ENCODE results near the gene HDLBP.

HDLBP gene

GRCh38 chr2:241232736-241233575 is 82.5 kb downstream of the HDLBP start:
- no peaks in the 10 kb centered on the region for H3K4me1 ChIP-seq (ENCODE audit: control insufficient read depth, insufficient read depth, low read length)
- no peak overlapping the region for H3K27ac ChIP-seq (ENCODE audit: low read depth, low read length)
- peaks cover 85% of the 10 kb centered on the region for H3K36me3 ChIP-seq (ENCODE audit: control insufficient read depth, insufficient read depth, low read length)
- H3K9ac ChIP-seq (ENCODE audit: low read length): no peak overlapping the region
- no peak overlapping the region for H3K4me3 ChIP-seq (ENCODE audit: low read length)
- H3K27me3 ChIP-seq (ENCODE audit: control insufficient read depth, insufficient read depth, low read length): no peaks in the 10 kb centered on the region

GRCh38 chr2:241230435-241230834 is 85.0 kb downstream of the HDLBP start:
- H3K27ac ChIP-seq (ENCODE audit: low read depth, low read length): no peak overlapping the region
- H3K4me1 ChIP-seq (ENCODE audit: control insufficient read depth, insufficient read depth, low read length): no peaks in the 10 kb centered on the region
- H3K4me3 ChIP-seq (ENCODE audit: low read length): no peak overlapping the region
- H3K27me3 ChIP-seq (ENCODE audit: control insufficient read depth, insufficient read depth, low read length): no peaks in the 10 kb centered on the region
- H3K36me3 ChIP-seq (ENCODE audit: control insufficient read depth, insufficient read depth, low read length): peaks cover 65% of the 10 kb centered on the region
- H3K9ac ChIP-seq (ENCODE audit: low read length): no peak overlapping the region

- H3K4me1 ChIP-seq (ENCODE audit: control insufficient read depth, insufficient read depth, low read length): no peaks in the 10 kb centered on the region
- H3K9ac ChIP-seq (ENCODE audit: low read length): no peak overlapping the region
- H3K4me3 ChIP-seq (ENCODE audit: low read length): no peak overlapping the region
- no peak overlapping the region for H3K27ac ChIP-seq (ENCODE audit: low read depth, low read length)
- peaks cover 59% of the 10 kb centered on the region for H3K36me3 ChIP-seq (ENCODE audit: control insufficient read depth, insufficient read depth, low read length)
- H3K27me3 ChIP-seq (ENCODE audit: control insufficient read depth, insufficient read depth, low read length): no peaks in the 10 kb centered on the region
Observed at GRCh38 chr2:241229563-241230401, 85.7 kb downstream of the HDLBP start.

GRCh38 chr2:241228860-241229516 is 86.5 kb downstream of the HDLBP start:
- no peak overlapping the region for H3K27ac ChIP-seq (ENCODE audit: low read depth, low read length)
- H3K27me3 ChIP-seq (ENCODE audit: control insufficient read depth, insufficient read depth, low read length): no peaks in the 10 kb centered on the region
- H3K4me3 ChIP-seq (ENCODE audit: low read length): no peak overlapping the region
- H3K4me1 ChIP-seq (ENCODE audit: control insufficient read depth, insufficient read depth, low read length): no peaks in the 10 kb centered on the region
- no peak overlapping the region for H3K9ac ChIP-seq (ENCODE audit: low read length)
- peaks cover 51% of the 10 kb centered on the region for H3K36me3 ChIP-seq (ENCODE audit: control insufficient read depth, insufficient read depth, low read length)

- Histone ChIP-seq H3K27ac (ENCODE audit: low read depth, low read length) (no peak overlapping the region), H3K36me3 (ENCODE audit: control insufficient read depth, insufficient read depth, low read length) (peaks cover 44% of the 10 kb centered on the region), H3K4me3 (ENCODE audit: low read length) (no peak overlapping the region)
Observed at GRCh38 chr2:241228081-241228859, 87.2 kb downstream of the HDLBP start.

GRCh38 chr2:241227594-241227993 is 87.9 kb downstream of the HDLBP start:
- Histone ChIP-seq H3K36me3 (ENCODE audit: control insufficient read depth, insufficient read depth, low read length) (peaks cover 38% of the 10 kb centered on the region), H3K27ac (ENCODE audit: low read depth, low read length) (no peak overlapping the region), H3K4me3 (ENCODE audit: low read length) (no peak overlapping the region), H3K4me1 (ENCODE audit: control insufficient read depth, insufficient read depth, low read length) (no peaks in the 10 kb centered on the region), H3K9ac (ENCODE audit: low read length) (no peak overlapping the region), H3K27me3 (ENCODE audit: control insufficient read depth, insufficient read depth, low read length) (no peaks in the 10 kb centered on the region)

More at GRCh38 chr2:241228081-241228859, 87.2 kb downstream of the HDLBP start:
- no peaks in the 10 kb centered on the region for H3K27me3 ChIP-seq (ENCODE audit: control insufficient read depth, insufficient read depth, low read length)
- no peaks in the 10 kb centered on the region for H3K4me1 ChIP-seq (ENCODE audit: control insufficient read depth, insufficient read depth, low read length)
- H3K9ac ChIP-seq (ENCODE audit: low read length): no peak overlapping the region

GRCh38 chr2:241226723-241227572 is 88.5 kb downstream of the HDLBP start:
- no peak overlapping the region for H3K9ac ChIP-seq (ENCODE audit: low read length)
- no peaks in the 10 kb centered on the region for H3K4me1 ChIP-seq (ENCODE audit: control insufficient read depth, insufficient read depth, low read length)
- no peak overlapping the region for H3K4me3 ChIP-seq (ENCODE audit: low read length)
- no peak overlapping the region for H3K27ac ChIP-seq (ENCODE audit: low read depth, low read length)
- peaks cover 37% of the 10 kb centered on the region for H3K36me3 ChIP-seq (ENCODE audit: control insufficient read depth, insufficient read depth, low read length)
- H3K27me3 ChIP-seq (ENCODE audit: control insufficient read depth, insufficient read depth, low read length): no peaks in the 10 kb centered on the region

GRCh38 chr2:241225983-241226382 is 89.5 kb downstream of the HDLBP start:
- H3K9ac ChIP-seq (ENCODE audit: low read length): no peak overlapping the region
- no peak overlapping the region for H3K4me3 ChIP-seq (ENCODE audit: low read length)
- peaks cover 30% of the 10 kb centered on the region for H3K36me3 ChIP-seq (ENCODE audit: control insufficient read depth, insufficient read depth, low read length)
- H3K27me3 ChIP-seq (ENCODE audit: control insufficient read depth, insufficient read depth, low read length): no peaks in the 10 kb centered on the region
- H3K4me1 ChIP-seq (ENCODE audit: control insufficient read depth, insufficient read depth, low read length): no peaks in the 10 kb centered on the region
- H3K27ac ChIP-seq (ENCODE audit: low read depth, low read length): no peak overlapping the region

GRCh38 chr2:241225545-241225944 is 89.9 kb downstream of the HDLBP start:
- no peaks in the 10 kb centered on the region for H3K4me1 ChIP-seq (ENCODE audit: control insufficient read depth, insufficient read depth, low read length)
- no peaks in the 10 kb centered on the region for H3K27me3 ChIP-seq (ENCODE audit: control insufficient read depth, insufficient read depth, low read length)
- no peak overlapping the region for H3K4me3 ChIP-seq (ENCODE audit: low read length)
- H3K27ac ChIP-seq (ENCODE audit: low read depth, low read length): no peak overlapping the region
- H3K36me3 ChIP-seq (ENCODE audit: control insufficient read depth, insufficient read depth, low read length): peaks cover 27% of the 10 kb centered on the region
- H3K9ac ChIP-seq (ENCODE audit: low read length): no peak overlapping the region

- Histone ChIP-seq H3K4me3 (ENCODE audit: low read length) (no peak overlapping the region), H3K36me3 (ENCODE audit: control insufficient read depth, insufficient read depth, low read length) (peaks cover 22% of the 10 kb centered on the region), H3K27me3 (ENCODE audit: control insufficient read depth, insufficient read depth, low read length) (no peaks in the 10 kb centered on the region), H3K4me1 (ENCODE audit: control insufficient read depth, insufficient read depth, low read length) (no peaks in the 10 kb centered on the region), H3K27ac (ENCODE audit: low read depth, low read length) (no peak overlapping the region), H3K9ac (ENCODE audit: low read length) (no peak overlapping the region)
Observed at GRCh38 chr2:241224851-241225438, 90.5 kb downstream of the HDLBP start.

All from rectal smooth muscle tissue (tissue), 1 donor.